SK-N-SH (cell line): ENCODE results near the gene CADPS2.

ENCODE experiments used
- FOSL2 ChIP-seq: IDR thresholded peaks from 2 replicates; pipeline ENCODE4 v1.4.0; 2012; ENCODE audit warnings: low read depth, mild to moderate bottlenecking, moderate library complexity, borderline replicate concordance
- FOXJ3 ChIP-seq: sonication (generic); formaldehyde crosslinking; IDR thresholded peaks from 2 replicates; pipeline ENCODE4 v1.5.1; 2020; ENCODE audit warnings: mild to moderate bottlenecking, missing genetic modification reagents
- POLR2AphosphoS5 ChIP-seq: IDR thresholded peaks from 2 replicates; pipeline ENCODE4 v1.6.1; 2012; ENCODE audit warnings: low read depth, low read length
- RFX5 ChIP-seq: IDR thresholded peaks from 2 replicates; pipeline ENCODE4 v1.6.1; 2012; ENCODE audit warnings: mild to moderate bottlenecking, improper control_type of control experiment, low read length
- SMC3 ChIP-seq: IDR thresholded peaks from 2 replicates; pipeline ENCODE4 v1.6.1; 2012; ENCODE audit warnings: low read depth, low read length, improper control_type of control experiment
- TAF1 ChIP-seq: IDR thresholded peaks from 2 replicates; pipeline ENCODE4 v1.6.1; 2012; ENCODE audit warnings: low read depth, mild to moderate bottlenecking, low read length, moderate library complexity, borderline replicate concordance
- TCF12 ChIP-seq: IDR thresholded peaks from 2 replicates; pipeline ENCODE4 v1.4.0; 2012
- TF ChIP-seq, protein P1 (sequence below): fragments of 150-350 bp; IDR thresholded peaks from 2 replicates; pipeline ENCODE4 v1.6.1; 2017; ENCODE audit warnings: antibody characterized with exemption, low read length, low read depth, borderline replicate concordance
- TF ChIP-seq, protein P2 (sequence below): fragments of 200-600 bp; sonication (generic); IDR thresholded peaks from 2 replicates; pipeline ENCODE4 v1.6.1; 2017; ENCODE audit warnings: antibody characterized with exemption, mild to moderate bottlenecking, moderate library complexity
- TF ChIP-seq, protein P3 (sequence below): IDR thresholded peaks from 2 replicates; pipeline ENCODE4 v1.4.0; 2012; ENCODE audit warnings: low read depth
- TF ChIP-seq, protein P4 (sequence below): IDR thresholded peaks from 2 replicates; pipeline ENCODE4 v1.4.0; 2012; ENCODE audit warnings: low read depth, borderline replicate concordance

DNA sequence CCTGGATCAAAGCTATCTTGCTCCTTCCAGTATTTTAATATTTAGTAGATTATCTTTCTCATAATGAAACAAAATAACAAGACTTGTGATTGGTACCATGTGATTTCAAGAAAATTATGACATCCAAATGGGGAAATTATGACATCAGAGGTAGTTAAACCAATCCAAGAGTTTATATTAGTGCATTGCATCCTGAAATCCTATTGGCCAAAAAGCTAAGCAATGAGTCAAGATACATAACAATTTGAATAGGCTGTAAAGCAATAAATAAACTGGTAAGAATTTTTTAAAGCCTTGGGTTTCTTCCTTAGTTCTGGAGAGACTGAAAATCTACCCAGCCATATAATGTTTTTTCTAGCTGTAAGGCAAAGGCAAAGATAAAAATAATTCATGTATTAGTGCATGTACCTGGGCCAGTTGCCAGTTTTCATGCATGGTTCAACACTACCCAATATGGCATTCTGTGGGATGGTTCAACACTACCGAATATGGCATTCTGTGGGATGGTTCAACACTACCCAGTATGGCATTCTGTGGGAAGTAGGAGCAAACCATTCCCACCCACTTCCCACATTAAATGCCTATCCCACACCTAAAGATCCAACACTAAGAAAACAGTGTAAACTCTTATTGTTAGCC lies 183.3 kb downstream of the CADPS2 start, which contains the start of gene RNF148:
- TF ChIP-seq, protein P1, sequence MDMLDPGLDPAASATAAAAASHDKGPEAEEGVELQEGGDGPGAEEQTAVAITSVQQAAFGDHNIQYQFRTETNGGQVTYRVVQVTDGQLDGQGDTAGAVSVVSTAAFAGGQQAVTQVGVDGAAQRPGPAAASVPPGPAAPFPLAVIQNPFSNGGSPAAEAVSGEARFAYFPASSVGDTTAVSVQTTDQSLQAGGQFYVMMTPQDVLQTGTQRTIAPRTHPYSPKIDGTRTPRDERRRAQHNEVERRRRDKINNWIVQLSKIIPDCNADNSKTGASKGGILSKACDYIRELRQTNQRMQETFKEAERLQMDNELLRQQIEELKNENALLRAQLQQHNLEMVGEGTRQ, result no peak
- TF ChIP-seq, protein P2, sequence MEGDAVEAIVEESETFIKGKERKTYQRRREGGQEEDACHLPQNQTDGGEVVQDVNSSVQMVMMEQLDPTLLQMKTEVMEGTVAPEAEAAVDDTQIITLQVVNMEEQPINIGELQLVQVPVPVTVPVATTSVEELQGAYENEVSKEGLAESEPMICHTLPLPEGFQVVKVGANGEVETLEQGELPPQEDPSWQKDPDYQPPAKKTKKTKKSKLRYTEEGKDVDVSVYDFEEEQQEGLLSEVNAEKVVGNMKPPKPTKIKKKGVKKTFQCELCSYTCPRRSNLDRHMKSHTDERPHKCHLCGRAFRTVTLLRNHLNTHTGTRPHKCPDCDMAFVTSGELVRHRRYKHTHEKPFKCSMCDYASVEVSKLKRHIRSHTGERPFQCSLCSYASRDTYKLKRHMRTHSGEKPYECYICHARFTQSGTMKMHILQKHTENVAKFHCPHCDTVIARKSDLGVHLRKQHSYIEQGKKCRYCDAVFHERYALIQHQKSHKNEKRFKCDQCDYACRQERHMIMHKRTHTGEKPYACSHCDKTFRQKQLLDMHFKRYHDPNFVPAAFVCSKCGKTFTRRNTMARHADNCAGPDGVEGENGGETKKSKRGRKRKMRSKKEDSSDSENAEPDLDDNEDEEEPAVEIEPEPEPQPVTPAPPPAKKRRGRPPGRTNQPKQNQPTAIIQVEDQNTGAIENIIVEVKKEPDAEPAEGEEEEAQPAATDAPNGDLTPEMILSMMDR, result no peak
- TF ChIP-seq TAF1 (no peak), FOSL2 (no peak), TCF12 (no peak), SMC3 (no peak), POLR2AphosphoS5 (no peak), FOXJ3 (CRISPR knock-in tag) (no peak), RFX5 (no peak)
- TF ChIP-seq, protein P3, sequence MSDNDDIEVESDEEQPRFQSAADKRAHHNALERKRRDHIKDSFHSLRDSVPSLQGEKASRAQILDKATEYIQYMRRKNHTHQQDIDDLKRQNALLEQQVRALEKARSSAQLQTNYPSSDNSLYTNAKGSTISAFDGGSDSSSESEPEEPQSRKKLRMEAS, result no peak
- TF ChIP-seq, protein P4, sequence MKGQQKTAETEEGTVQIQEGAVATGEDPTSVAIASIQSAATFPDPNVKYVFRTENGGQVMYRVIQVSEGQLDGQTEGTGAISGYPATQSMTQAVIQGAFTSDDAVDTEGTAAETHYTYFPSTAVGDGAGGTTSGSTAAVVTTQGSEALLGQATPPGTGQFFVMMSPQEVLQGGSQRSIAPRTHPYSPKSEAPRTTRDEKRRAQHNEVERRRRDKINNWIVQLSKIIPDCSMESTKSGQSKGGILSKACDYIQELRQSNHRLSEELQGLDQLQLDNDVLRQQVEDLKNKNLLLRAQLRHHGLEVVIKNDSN, result no peak
